Esophagus squamous epithelium (tissue), 4 donors: ENCODE results near the gene CMC2.

Experiments used
- POLR2A ChIP-seq, 4 donors: fragments of 450-650 bp; IDR thresholded peaks; one replicate each; pipeline ENCODE4 v1.6.1; 2017; ENCODE audit warnings: antibody characterized with exemption in 4 of 4, mild to moderate bottlenecking in 4 of 4, moderate library complexity in 3 of 4
- TF ChIP-seq, protein P1 (sequence below), 6 experiments: fragments of 450-650 bp in 4 of 6; fragments of 200-600 bp in 2 of 6; sonication (generic) in 2 of 6; IDR thresholded peaks; one replicate each; pipeline ENCODE4 v1.5.1; 2016 to 2019; ENCODE audit warnings: antibody characterized with exemption in 6 of 6, mild to moderate bottlenecking in 4 of 6, moderate library complexity in 4 of 6

DNA sequence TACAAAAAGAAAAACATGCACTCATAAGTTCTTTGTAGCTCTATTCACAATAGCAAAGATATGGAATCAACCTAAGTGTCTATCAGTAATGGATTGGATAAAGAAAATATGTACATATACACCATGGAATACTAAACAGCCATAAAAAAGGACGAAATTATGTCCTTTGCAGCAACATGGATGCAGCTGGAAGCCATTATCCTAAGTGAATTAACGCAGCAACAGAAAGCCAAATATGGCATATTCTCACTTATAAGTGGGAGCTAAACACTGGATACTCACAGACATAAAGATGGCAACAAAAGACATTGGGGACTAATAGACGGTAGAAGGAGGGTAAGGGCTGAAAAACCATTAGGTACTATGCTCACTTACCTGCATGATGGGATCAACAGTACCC lies 5.8 kb downstream of the CMC2 start:
- TF ChIP-seq, protein P1, sequence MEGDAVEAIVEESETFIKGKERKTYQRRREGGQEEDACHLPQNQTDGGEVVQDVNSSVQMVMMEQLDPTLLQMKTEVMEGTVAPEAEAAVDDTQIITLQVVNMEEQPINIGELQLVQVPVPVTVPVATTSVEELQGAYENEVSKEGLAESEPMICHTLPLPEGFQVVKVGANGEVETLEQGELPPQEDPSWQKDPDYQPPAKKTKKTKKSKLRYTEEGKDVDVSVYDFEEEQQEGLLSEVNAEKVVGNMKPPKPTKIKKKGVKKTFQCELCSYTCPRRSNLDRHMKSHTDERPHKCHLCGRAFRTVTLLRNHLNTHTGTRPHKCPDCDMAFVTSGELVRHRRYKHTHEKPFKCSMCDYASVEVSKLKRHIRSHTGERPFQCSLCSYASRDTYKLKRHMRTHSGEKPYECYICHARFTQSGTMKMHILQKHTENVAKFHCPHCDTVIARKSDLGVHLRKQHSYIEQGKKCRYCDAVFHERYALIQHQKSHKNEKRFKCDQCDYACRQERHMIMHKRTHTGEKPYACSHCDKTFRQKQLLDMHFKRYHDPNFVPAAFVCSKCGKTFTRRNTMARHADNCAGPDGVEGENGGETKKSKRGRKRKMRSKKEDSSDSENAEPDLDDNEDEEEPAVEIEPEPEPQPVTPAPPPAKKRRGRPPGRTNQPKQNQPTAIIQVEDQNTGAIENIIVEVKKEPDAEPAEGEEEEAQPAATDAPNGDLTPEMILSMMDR (IDR thresholded peaks at IDR 0.05): no peak
- TF ChIP-seq POLR2A (IDR thresholded peaks at IDR 0.05): no peak
